M059J (cell line): ENCODE results near the gene MYB. TPM values are rescaled to one million over a fixed set of nuclear protein-coding genes. Genes with fewer than 3 reads are reported as not detected.

ENCODE experiments used
- DNase-seq: peaks from one replicate; pipeline ENCODE4 v3.0.0-alpha.2; 2012; ENCODE audit warnings: low read depth
- total RNA-seq: library from RNA; depleted of rRNA; stranded (reverse); fragments of >200 nt; shearing (Covaris generic); gene quantifications from 2 replicates; pipeline ENCODE4 v1.2.3, GENCODE V29; 2014

The MYB gene
- total RNA-seq, 1 experiment from 2014 or later: 5.1 TPM

GRCh38 chr6:135188718-135189117, 7.6 kb downstream of the MYB start:
- no peak for DNase-seq

GRCh38 chr6:135189344-135189743, 8.2 kb downstream of the MYB start:
- DNase-seq: peak; percentile 52

DNA sequence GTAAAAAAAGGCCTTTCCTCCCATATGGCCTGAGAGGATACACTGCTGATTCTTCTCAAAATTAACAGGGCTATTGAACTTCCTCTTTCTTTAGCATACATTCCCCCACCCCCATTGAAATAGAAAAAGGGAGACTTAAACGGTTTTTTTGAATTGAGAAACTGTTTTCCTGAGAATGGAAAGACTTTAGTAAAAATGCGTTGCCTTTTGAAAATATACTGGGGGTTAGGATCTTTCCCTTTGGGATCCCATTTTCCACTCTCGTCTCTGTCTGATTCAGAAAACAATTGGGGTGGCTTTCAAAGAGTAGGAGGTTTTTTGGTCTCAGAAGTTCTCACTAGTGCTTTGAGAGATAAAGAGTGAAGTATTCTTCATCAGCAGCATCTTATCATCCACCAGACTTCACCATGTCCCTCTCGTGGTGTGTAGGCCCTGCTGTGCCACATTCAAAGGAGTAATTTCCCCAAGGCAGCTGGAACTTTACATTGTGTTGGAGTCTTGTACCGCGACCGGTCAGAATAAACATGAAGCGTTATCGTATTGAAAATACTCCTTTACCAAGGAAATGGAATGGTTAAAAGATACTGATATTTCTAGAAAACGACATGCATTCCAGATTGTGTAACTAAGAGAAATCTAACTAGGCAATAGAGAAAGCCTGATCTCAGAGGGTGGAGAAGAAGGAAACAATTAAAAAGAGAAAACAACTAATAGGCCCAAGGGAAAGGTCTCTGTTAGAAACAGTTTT, 10.6 kb downstream of the MYB start:
- no peak for DNase-seq

GRCh38 chr6:135192256-135193174, 11.4 kb downstream of the MYB start:
- no peak for DNase-seq

- DNase-seq: no peak
Observed at GRCh38 chr6:135193221-135193620, 12.1 kb downstream of the MYB start.

- no peak for DNase-seq
Observed at GRCh38 chr6:135195041-135195440, 13.9 kb downstream of the MYB start.

- DNase-seq: no peak
Observed at GRCh38 chr6:135195522-135195921, 14.4 kb downstream of the MYB start.

GRCh38 chr6:135196739-135197510, 15.8 kb downstream of the MYB start:
- no peak for DNase-seq

DNA sequence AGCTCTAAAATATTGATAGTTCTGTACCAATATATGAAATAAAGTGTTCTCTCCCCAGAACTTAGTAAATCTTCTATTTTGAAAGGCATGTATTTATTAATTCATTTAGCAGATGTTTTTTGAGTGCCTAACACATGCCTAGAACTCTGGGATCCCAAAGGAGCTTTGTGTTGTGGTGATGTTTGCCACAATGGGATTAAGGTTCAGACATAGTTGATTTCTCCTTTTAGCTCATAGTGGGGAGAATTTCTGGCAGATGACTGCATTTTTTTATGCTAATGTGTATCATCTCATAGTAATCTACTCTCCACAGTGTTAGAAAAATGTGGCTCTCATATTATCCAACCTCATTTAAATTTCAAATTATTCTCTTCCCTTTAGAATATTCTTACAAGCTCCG, 21.7 kb downstream of the MYB start:
- no peak for DNase-seq

GRCh38 chr6:135204951-135205350, 23.8 kb downstream of the MYB start:
- DNase-seq: no peak

DNA sequence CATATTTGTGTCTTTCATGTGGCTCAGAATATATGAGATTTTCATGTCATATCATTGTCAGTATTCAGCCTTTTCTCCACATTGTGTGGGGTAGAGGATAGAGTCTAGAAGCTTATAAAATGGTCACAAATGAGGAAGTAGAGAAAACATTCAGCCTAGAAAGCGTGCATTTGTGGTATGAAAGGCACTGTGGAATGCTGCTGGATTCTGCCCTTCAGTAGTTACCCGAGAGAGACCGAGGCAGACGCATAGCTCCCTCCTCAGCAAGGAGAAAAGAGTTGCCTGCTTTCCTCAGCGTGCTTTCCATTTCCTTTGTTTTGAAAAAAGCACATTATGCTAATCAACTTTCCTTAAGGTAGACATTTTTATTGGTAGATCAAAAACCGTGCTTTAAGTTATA, 28.7 kb downstream of the MYB start:
- peak; percentile 54 for DNase-seq

- DNase-seq: no peak
Observed at GRCh38 chr6:135210632-135211305, 29.7 kb downstream of the MYB start.

GRCh38 chr6:135211306-135211702, 30.2 kb downstream of the MYB start:
- peak; percentile 61 for DNase-seq

GRCh38 chr6:135212020-135212806, 31.1 kb downstream of the MYB start:
- DNase-seq: peak; percentile 95

DNA sequence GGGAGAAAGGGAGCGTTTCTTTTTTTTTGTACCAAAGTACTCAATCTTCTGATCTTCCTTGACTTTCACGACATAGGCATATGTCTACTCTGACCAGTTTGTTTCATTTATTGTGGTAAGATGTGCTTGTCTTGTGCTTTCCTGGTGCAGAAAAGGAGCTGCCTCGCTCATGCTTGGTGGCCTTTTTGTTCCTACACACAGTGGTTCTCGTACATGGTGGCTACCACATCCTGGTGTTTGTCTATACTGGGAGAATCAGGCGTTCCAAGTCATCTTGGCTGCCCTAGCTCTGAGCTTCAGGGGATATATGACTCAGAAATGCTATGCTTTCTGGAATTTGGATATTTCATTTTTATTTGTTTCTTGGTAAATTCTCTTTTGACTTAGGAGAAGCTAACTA, 31.8 kb downstream of the MYB start:
- peak; percentile 93 for DNase-seq

DNA sequence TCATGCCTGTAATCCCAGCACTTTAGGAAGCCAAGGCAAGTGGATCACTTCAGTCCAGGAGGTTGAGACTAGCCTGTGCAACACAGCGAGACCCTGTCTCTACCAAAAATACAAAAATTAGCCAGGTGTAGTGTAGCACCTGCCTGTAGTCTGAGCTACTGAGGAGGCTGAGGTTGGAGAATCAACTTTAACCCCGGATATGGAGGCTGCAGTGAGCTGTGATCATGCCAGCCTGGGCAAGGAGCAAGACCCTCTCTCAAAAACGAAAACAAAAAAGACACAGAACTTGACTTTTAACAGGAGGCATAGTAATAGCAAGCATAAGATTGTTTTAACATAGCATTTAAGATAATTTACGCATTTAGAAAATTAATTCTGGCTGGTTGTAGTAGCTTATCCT, 32.5 kb downstream of the MYB start:
- DNase-seq: no peak

DNA sequence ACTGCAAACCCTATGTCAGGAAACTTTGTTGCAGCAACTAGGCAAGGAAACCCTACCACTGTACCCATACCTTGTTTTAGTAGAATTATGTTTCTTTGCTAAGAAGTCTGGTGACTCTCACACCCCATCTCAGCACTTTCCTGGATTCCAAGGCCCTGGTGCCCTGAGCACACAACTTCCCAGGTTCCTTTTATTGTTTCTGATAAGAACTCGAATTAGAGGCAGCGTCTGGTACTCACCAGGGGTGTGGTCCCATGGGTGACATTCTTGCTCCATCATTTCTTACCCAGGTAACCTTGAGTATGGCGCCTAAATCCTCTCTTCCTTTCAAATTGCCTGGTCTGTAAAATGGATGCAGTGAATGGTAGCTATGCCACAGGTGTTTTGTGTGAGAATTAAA, 34.1 kb downstream of the MYB start:
- DNase-seq: no peak

- no peak for DNase-seq
Observed at GRCh38 chr6:135215563-135215962, 34.5 kb downstream of the MYB start.

DNA sequence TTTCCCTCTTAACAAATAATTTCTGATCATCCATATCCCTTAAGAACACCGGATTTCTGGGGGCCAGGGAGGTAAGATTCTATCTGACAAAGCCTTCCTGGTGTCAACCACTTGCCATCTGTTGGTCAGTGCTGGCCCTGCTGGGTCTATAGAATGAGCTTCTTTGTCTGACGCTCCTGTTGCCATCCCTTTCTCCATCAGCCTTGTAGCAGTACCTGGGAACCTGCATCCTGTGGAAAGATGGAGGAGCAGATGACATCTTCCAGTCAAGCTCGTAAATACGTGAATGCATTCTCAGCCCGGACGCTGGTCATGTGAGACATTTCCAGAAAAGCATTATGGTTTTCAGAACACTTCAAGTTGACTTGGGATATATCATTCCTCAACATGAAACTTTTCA, 36.6 kb downstream of the MYB start:
- no peak for DNase-seq

DNA sequence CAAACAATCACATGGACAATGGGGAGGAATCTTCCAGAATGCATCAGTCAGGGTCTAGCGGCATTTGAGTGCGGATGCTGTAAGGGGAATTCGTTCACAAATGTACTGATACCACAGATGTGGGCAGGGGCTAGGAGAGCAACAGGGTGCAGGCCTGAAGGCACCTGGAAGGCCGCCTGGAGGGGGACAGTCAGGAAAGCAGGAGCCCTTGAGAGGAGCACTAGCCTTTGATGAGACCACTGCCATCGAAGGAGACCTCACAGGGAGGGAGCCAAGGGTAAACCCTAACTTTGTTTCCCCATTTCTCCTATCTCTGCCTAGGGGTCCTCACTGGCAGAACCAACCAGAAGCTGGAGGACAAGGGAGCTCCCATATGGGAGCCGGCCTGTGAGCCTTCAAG, 38.2 kb downstream of the MYB start:
- DNase-seq: no peak

DNA sequence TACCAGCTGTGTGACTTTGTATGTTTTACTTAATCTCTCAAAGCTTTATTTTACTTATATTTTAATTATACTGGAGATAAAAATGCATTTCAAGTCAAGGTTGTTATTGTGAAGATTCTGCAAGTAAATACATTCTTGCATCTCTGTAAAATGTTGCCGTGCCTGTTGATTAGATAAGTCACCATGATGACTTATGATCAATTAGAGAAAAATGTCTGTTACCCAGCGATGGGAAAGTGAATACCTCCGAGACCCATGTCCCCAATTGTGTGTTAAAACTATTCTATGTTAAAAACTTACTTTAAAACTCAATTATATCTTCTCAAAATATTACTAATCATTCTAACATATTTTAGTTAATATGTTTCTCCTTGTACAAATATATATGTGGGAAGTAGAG, 39.9 kb downstream of the MYB start:
- DNase-seq: no peak
